ENCODE data around the gene FAAP20. TPM values are rescaled to one million over a fixed set of nuclear protein-coding genes. Genes with fewer than 3 reads are reported as not detected.

FAAP20 gene
- 35.5 to 61.6 TPM (median 60.0 TPM) in 5 replicates for total RNA-seq (2022; extraction: Qiagen RNA extraction; ENCODE audit: low read depth)

GRCh38 chr1:2194319-2194897 is at the start of gene FAAP20:
TSS of gene FAAP20 (minus strand) at chr1:2194772. CDS start at chr1:2194749, 23 bp downstream.

GRCh38 chr1:2228157-2228594 is 33.6 kb upstream of the FAAP20 start, which contains the start of gene SKI:
TSS of gene SKI (plus strand) at chr1:2228319. CDS start at chr1:2228767, 448 bp downstream.

Other genes with a start within 250 kb of the FAAP20 start
- gene CFAP74, start 191.0 kb downstream of the FAAP20 start, total RNA-seq (2022; extraction: Qiagen RNA extraction; ENCODE audit: low read depth), result 0.01 TPM in 1 of 5 replicates, not detected in the others
- 0.49 to 0.73 TPM (median 0.56 TPM) in 4 of 5 replicates, not detected in the other for gene GABRD, start 175.4 kb downstream of the FAAP20 start, total RNA-seq (2022; extraction: Qiagen RNA extraction; ENCODE audit: low read depth)
- 8.0 to 11.3 TPM (median 9.8 TPM) in 5 replicates for gene PRKCZ, start 144.4 kb downstream of the FAAP20 start, total RNA-seq (2022; extraction: Qiagen RNA extraction; ENCODE audit: low read depth)
- 20.8 to 23.4 TPM (median 21.7 TPM) in 5 replicates for gene SKI, start 33.5 kb upstream of the FAAP20 start, total RNA-seq (2022; extraction: Qiagen RNA extraction; ENCODE audit: low read depth)
- gene MORN1, start 196.8 kb upstream of the FAAP20 start, total RNA-seq (2022; extraction: Qiagen RNA extraction; ENCODE audit: low read depth), result 5.6 to 7.3 TPM (median 6.3 TPM) in 5 replicates
- 91.9 to 132 TPM (median 121 TPM) in 5 replicates for gene RER1, start 197.1 kb upstream of the FAAP20 start, total RNA-seq (2022; extraction: Qiagen RNA extraction; ENCODE audit: low read depth)
- 17.7 to 23.7 TPM (median 20.8 TPM) in 5 replicates for gene PEX10, start 217.8 kb upstream of the FAAP20 start, total RNA-seq (2022; extraction: Qiagen RNA extraction; ENCODE audit: low read depth)